ENCODE measurements around the gene RER1. TPM values are rescaled to one million over a fixed set of nuclear protein-coding genes. Genes with fewer than 3 reads are reported as not detected.

The RER1 gene
- polyA plus RNA-seq, 1 experiment, result 324 TPM

GRCh38 chr1:2412395-2412772 lies 20.7 kb downstream of the RER1 start, which contains the start of gene PEX10:
PEX10 (minus strand) TSS chr1:2412564; CDS start chr1:2412502, 62 bp downstream.
- peak; percentile 80 for DNase-seq (ENCODE audit: low read depth, low spot score)
- no peaks in the 10 kb centered on the region for H3K27me3 ChIP-seq (ENCODE audit: control insufficient read depth, insufficient read depth, low read length)
- peak within 1 kb of the TSS; percentile 31 for H3K27ac ChIP-seq (ENCODE audit: low read depth, low read length)
- TF ChIP-seq CTCF (IDR thresholded peaks at IDR 0.05; ENCODE audit: low read depth, low read length), result no peak
- CTCF ChIA-PET, result interaction anchor here (0.8 to 1.8 kb wide), 4 partner anchors 135 to 1012 kb away, joined by 3 to 20 read pairs (median 8); partner anchors contain the start of gene FAAP20
- H3K4me3 ChIP-seq (ENCODE audit: low read depth, low read length), result peak within 1 kb of the TSS; percentile 87
- H3K9me3 ChIP-seq (ENCODE audit: control insufficient read depth, insufficient read depth, low read length), result no peaks in the 10 kb centered on the region; the same call in 1 of the 2 replicates
- POLR2A ChIA-PET, result no interaction called here

- no peak for DNase-seq (ENCODE audit: low read depth, low spot score)
- Histone ChIP-seq H3K27ac (ENCODE audit: low read depth, low read length) (peak overlapping the region; percentile 31), H3K9me3 (ENCODE audit: control insufficient read depth, insufficient read depth, low read length) (no peaks in the 10 kb centered on the region; the same call in 1 of the 2 replicates), H3K27me3 (ENCODE audit: control insufficient read depth, insufficient read depth, low read length) (peaks cover 3% of the 10 kb centered on the region), H3K4me3 (ENCODE audit: low read depth, low read length) (peak overlapping the region; percentile 79)
- CTCF ChIA-PET, result interaction anchor here (0.6 to 1.8 kb wide), 4 partner anchors 135 to 1011 kb away, joined by 3 to 20 read pairs (median 8); partner anchors contain the start of gene FAAP20
- TF ChIP-seq CTCF (IDR thresholded peaks at IDR 0.05; ENCODE audit: low read depth, low read length), result no peak
- POLR2A ChIA-PET, result interaction anchor here (0.6 kb wide), 2 partner anchors 113 to 190 kb away, joined by 3 read pairs; no protein-coding TSS in a partner anchor
These were observed 21.3 kb downstream of the RER1 start for GRCh38 chr1:2412773-2413494.

GRCh38 chr1:2413495-2414296 lies 22.1 kb downstream of the RER1 start:
- Histone ChIP-seq H3K27ac (ENCODE audit: low read depth, low read length) (no peak overlapping the region), H3K4me3 (ENCODE audit: low read depth, low read length) (peak overlapping the region; percentile 79), H3K9me3 (ENCODE audit: control insufficient read depth, insufficient read depth, low read length) (no peaks in the 10 kb centered on the region; the same call in 1 of the 2 replicates), H3K27me3 (ENCODE audit: control insufficient read depth, insufficient read depth, low read length) (peaks cover 7% of the 10 kb centered on the region)
- no peak for TF ChIP-seq CTCF (IDR thresholded peaks at IDR 0.05; ENCODE audit: low read depth, low read length)
- ChIA-PET CTCF (interaction anchor here (0.6 to 4.4 kb wide), 6 partner anchors 134 to 1010 kb away, joined by 3 to 40 read pairs (median 14); partner anchors contain the start of genes FAAP20 and TNFRSF14), POLR2A (interaction anchor here (0.6 kb wide), 2 partner anchors 112 to 189 kb away, joined by 3 read pairs; no protein-coding TSS in a partner anchor)
- DNase-seq (ENCODE audit: low read depth, low spot score), result no peak

GRCh38 chr1:2414297-2414958 lies 22.8 kb downstream of the RER1 start:
- H3K4me3 ChIP-seq (ENCODE audit: low read depth, low read length), result peak overlapping the region; percentile 10; the same call in 1 of the 2 replicates
- POLR2A ChIA-PET, result interaction anchor here (0.7 kb wide), 1 partner anchor 802 kb away, joined by 3 read pairs; no protein-coding TSS in a partner anchor

More at GRCh38 chr1:2414297-2414958, 22.8 kb downstream of the RER1 start:
- CTCF ChIA-PET, result interaction anchor here (0.6 to 4.4 kb wide), 9 partner anchors 9 to 1009 kb away, joined by 3 to 40 read pairs (median 4); partner anchors contain the start of gene TNFRSF14
- peaks cover 13% of the 10 kb centered on the region for H3K27me3 ChIP-seq (ENCODE audit: control insufficient read depth, insufficient read depth, low read length)
- no peak overlapping the region for H3K27ac ChIP-seq (ENCODE audit: low read depth, low read length)
- TF ChIP-seq CTCF (IDR thresholded peaks at IDR 0.05; ENCODE audit: low read depth, low read length), result peak; percentile 95
- H3K9me3 ChIP-seq (ENCODE audit: control insufficient read depth, insufficient read depth, low read length), result no peaks in the 10 kb centered on the region; the same call in 1 of the 2 replicates
- peak; percentile 26 for DNase-seq (ENCODE audit: low read depth, low spot score)
